Thyroid gland (tissue), 4 donors: Measurements from ENCODE around the gene LDHB.

Experiments used
- CTCF ChIP-seq, 6 experiments: fragments of 200-600 bp in 3 of 6; fragments of 450-650 bp in 3 of 6; sonication (generic) in 3 of 6; IDR thresholded peaks; one replicate each; pipeline ENCODE4 v1.5.1; 2016 to 2019; ENCODE audit warnings: antibody characterized with exemption in 6 of 6, mild to moderate bottlenecking in 2 of 6, inconsistent platforms in 1 of 6, moderate library complexity in 1 of 6
- POLR2A ChIP-seq, 2 donors: fragments of 450-650 bp; IDR thresholded peaks; one replicate each; pipeline ENCODE4 v1.6.1; 2017; ENCODE audit warnings: antibody characterized with exemption in 2 of 2, mild to moderate bottlenecking in 2 of 2, moderate library complexity in 1 of 2

- TF ChIP-seq POLR2A (IDR thresholded peaks at IDR 0.05) = no peak
- TF ChIP-seq CTCF (IDR thresholded peaks at IDR 0.05) = no peak
These were observed 10.5 kb downstream of the LDHB start for GRCh38 chr12:21647179-21647578.
